ENCODE results near the gene NOP14. TPM values are rescaled to one million over a fixed set of nuclear protein-coding genes. Genes with fewer than 3 reads are reported as not detected.
"Not testable (repeated sequence)": the region's sequence is repeated elsewhere in the genome, so short reads cannot be mapped to it uniquely, and the experiment has no call there.

Gene NOP14
- total RNA-seq, 1 donor from 2014 or later = 35.3 TPM

- Histone ChIP-seq H3K27ac (ENCODE audit: low read depth, low read length) (no peak overlapping the region), H2AFZ (ENCODE audit: low read depth, low read length) (no peak overlapping the region), H3K4me2 (ENCODE audit: low read length) (no peak overlapping the region), H3K36me3 (ENCODE audit: insufficient read depth, low read length) (no peaks in the 10 kb centered on the region), H4K20me1 (ENCODE audit: insufficient read depth, low read length) (no peaks in the 10 kb centered on the region), H3K79me2 (ENCODE audit: insufficient read depth, low read length) (no peaks in the 10 kb centered on the region), H3K9ac (ENCODE audit: low read length) (no peak overlapping the region), H3K27me3 (ENCODE audit: insufficient read depth, low read length) (no peaks in the 10 kb centered on the region), H3K4me3 (ENCODE audit: insufficient read depth, low read depth, low read length) (no peak overlapping the region), H3K4me1 (ENCODE audit: insufficient read depth, low read length) (no peaks in the 10 kb centered on the region), H3K9me3 (ENCODE audit: insufficient read depth, low read depth, low read length) (no peaks in the 10 kb centered on the region)
- Mint-ChIP-seq H3K27ac (ENCODE audit: unreplicated experiment) (no peak overlapping the region), H3K27me3 (ENCODE audit: low read depth, unreplicated experiment) (peaks cover 6% of the 10 kb centered on the region), H3K4me1 (ENCODE audit: low read depth, unreplicated experiment) (no peaks in the 10 kb centered on the region), H3K36me3 (ENCODE audit: low read depth, unreplicated experiment) (no peaks in the 10 kb centered on the region), H3K4me3 (ENCODE audit: unreplicated experiment) (no peak overlapping the region), H3K9me3 (ENCODE audit: unreplicated experiment) (no peaks in the 10 kb centered on the region)
- TF ChIP-seq, protein P1, sequence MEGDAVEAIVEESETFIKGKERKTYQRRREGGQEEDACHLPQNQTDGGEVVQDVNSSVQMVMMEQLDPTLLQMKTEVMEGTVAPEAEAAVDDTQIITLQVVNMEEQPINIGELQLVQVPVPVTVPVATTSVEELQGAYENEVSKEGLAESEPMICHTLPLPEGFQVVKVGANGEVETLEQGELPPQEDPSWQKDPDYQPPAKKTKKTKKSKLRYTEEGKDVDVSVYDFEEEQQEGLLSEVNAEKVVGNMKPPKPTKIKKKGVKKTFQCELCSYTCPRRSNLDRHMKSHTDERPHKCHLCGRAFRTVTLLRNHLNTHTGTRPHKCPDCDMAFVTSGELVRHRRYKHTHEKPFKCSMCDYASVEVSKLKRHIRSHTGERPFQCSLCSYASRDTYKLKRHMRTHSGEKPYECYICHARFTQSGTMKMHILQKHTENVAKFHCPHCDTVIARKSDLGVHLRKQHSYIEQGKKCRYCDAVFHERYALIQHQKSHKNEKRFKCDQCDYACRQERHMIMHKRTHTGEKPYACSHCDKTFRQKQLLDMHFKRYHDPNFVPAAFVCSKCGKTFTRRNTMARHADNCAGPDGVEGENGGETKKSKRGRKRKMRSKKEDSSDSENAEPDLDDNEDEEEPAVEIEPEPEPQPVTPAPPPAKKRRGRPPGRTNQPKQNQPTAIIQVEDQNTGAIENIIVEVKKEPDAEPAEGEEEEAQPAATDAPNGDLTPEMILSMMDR (IDR thresholded peaks at IDR 0.05; ENCODE audit: insufficient read depth, low read depth, low read length) = no peak
- TF ChIP-seq EZH2 (IDR thresholded peaks at IDR 0.05; ENCODE audit: insufficient read depth, low read length) = no peak
- DNase-seq (ENCODE audit: low read depth) (no peak), FAIRE-seq (no peak)
Observed at GRCh38 chr4:2994917-2995316, 31.7 kb upstream of the NOP14 start.

DNA sequence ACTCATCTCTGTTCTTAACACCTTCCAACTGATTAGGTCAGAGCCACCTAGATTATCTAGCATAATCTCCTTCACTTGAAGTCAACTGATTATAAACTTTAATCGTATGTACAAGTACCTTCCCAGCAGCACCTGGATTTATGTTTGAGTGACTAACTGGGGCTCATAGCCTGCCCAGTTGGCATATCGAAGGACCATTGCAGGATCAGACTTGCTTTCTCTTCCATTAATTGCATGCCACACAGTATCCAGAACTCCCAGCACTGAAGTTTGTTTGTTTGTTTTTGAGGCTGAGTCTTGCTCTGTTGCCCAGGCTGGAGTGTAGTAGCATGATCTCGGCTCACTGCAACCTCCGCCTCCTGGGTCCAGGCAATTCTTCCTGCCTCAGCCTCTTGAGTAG is 28.0 kb upstream of the NOP14 start:
- no peaks in the 10 kb centered on the region for H3K4me1 ChIP-seq (ENCODE audit: insufficient read depth, low read length)
- DNase-seq (ENCODE audit: low read depth) = no peak
- Mint-ChIP-seq H3K27me3 (ENCODE audit: low read depth, unreplicated experiment) (peaks cover 8% of the 10 kb centered on the region), H3K4me1 (ENCODE audit: low read depth, unreplicated experiment) (no peaks in the 10 kb centered on the region), H3K9me3 (ENCODE audit: unreplicated experiment) (no peaks in the 10 kb centered on the region), H3K36me3 (ENCODE audit: low read depth, unreplicated experiment) (no peaks in the 10 kb centered on the region), H3K4me3 (ENCODE audit: unreplicated experiment) (no peak overlapping the region), H3K27ac (ENCODE audit: unreplicated experiment) (no peak overlapping the region)
- H3K79me2 ChIP-seq (ENCODE audit: insufficient read depth, low read length) = no peaks in the 10 kb centered on the region
- no peaks in the 10 kb centered on the region for H3K9me3 ChIP-seq (ENCODE audit: insufficient read depth, low read depth, low read length)
- no peak for TF ChIP-seq EZH2 (IDR thresholded peaks at IDR 0.05; ENCODE audit: insufficient read depth, low read length)
- TF ChIP-seq, protein P1 (IDR thresholded peaks at IDR 0.05; ENCODE audit: insufficient read depth, low read depth, low read length) = no peak
- no peak overlapping the region for H3K4me2 ChIP-seq (ENCODE audit: low read length)
- H2AFZ ChIP-seq (ENCODE audit: low read depth, low read length) = no peak overlapping the region
- no peaks in the 10 kb centered on the region for H3K36me3 ChIP-seq (ENCODE audit: insufficient read depth, low read length)
- FAIRE-seq = no peak
- H3K4me3 ChIP-seq (ENCODE audit: insufficient read depth, low read depth, low read length) = no peak overlapping the region
- no peak overlapping the region for H3K9ac ChIP-seq (ENCODE audit: low read length)
- no peaks in the 10 kb centered on the region for H3K27me3 ChIP-seq (ENCODE audit: insufficient read depth, low read length)
- H3K27ac ChIP-seq (ENCODE audit: low read depth, low read length) = no peak overlapping the region
- H4K20me1 ChIP-seq (ENCODE audit: insufficient read depth, low read length) = no peaks in the 10 kb centered on the region

GRCh38 chr4:2983715-2984114 is 20.5 kb upstream of the NOP14 start:
- not testable (repeated sequence) for H2AFZ ChIP-seq (ENCODE audit: low read depth, low read length); H3K27ac Mint-ChIP-seq (ENCODE audit: unreplicated experiment); DNase-seq (ENCODE audit: low read depth); H3K79me2 ChIP-seq (ENCODE audit: insufficient read depth, low read length); H3K4me1 Mint-ChIP-seq (ENCODE audit: low read depth, unreplicated experiment); H3K27ac ChIP-seq (ENCODE audit: low read depth, low read length); H3K4me3 Mint-ChIP-seq (ENCODE audit: unreplicated experiment); H3K36me3 ChIP-seq (ENCODE audit: insufficient read depth, low read length); FAIRE-seq; H3K4me1 ChIP-seq (ENCODE audit: insufficient read depth, low read length); H3K4me3 ChIP-seq (ENCODE audit: insufficient read depth, low read depth, low read length); H3K9ac ChIP-seq (ENCODE audit: low read length); H4K20me1 ChIP-seq (ENCODE audit: insufficient read depth, low read length); H3K36me3 Mint-ChIP-seq (ENCODE audit: low read depth, unreplicated experiment); H3K4me2 ChIP-seq (ENCODE audit: low read length); H3K9me3 Mint-ChIP-seq (ENCODE audit: unreplicated experiment); H3K27me3 ChIP-seq (ENCODE audit: insufficient read depth, low read length)
- H3K27me3 Mint-ChIP-seq (ENCODE audit: low read depth, unreplicated experiment) = peaks cover 21% of the 10 kb centered on the region
- peaks cover 17% of the 10 kb centered on the region for H3K9me3 ChIP-seq (ENCODE audit: insufficient read depth, low read depth, low read length)
